Stomach (tissue), 4 donors: ENCODE measurements around the gene FGF8.
A peak's percentile ranks its signal among the peaks of the same experiment; 100 is the strongest.

Experiments
- CTCF ChIP-seq, 7 experiments: fragments of 450-650 bp in 4 of 7; fragments of 200-600 bp in 3 of 7; sonication (generic) in 3 of 7; IDR thresholded peaks; one replicate each; pipeline ENCODE4 v1.5.1; 2016 to 2019; ENCODE audit warnings: antibody characterized with exemption in 7 of 7, control low read depth in 2 of 7, mild to moderate bottlenecking in 1 of 7
- EP300 ChIP-seq: sonication (generic); formaldehyde crosslinking; IDR thresholded peaks from one replicate; pipeline ENCODE4 v1.6.1; 2017; ENCODE audit warnings: antibody characterized with exemption
- POLR2A ChIP-seq, 4 donors: fragments of 450-650 bp; IDR thresholded peaks; one replicate each; pipeline ENCODE4 v1.6.1; 2016; ENCODE audit warnings: antibody characterized with exemption in 4 of 4, control low read depth in 2 of 4, mild to moderate bottlenecking in 1 of 4, moderate library complexity in 1 of 4

DNA sequence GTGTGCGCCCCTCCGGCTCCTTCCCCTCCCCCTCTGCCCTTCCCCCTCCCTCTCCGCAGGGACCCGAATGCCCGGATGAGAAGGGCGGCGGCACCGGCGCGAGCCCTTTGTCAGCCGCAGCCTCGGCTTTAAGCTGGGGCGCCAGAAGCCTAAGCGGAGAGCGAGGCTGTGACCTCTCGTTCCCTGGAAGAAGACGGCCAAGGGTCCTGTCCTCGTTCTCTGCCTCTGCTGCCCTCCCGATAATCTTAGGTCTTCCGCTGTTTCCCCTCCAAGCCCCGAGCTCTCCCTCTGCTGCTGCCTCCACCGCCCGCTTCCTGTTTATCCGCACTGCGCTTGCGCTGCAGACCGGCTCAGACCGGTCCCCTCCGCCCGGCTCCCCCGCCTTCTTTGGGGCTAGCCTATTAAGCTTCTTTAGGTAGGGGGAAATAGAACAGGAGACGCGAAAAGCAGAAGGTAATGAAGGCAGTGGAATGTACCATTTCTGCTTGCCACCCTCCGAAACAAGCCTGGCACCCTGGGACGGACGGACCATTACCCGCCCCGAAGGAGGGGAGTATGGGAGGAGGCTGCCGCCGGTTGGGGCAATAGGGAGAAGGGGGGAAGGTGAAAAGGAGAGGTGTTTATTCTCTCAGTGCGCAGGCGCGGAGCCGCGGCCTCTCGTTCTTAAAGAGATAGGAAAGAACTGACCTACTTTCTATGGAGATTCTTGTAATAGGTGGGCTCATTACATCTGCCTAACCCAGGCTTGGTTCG is 42.4 kb upstream of the FGF8 start, which contains the start of gene OGA:
- no peak for TF ChIP-seq EP300
- TF ChIP-seq POLR2A (IDR thresholded peaks at IDR 0.05): peak in 2 of 4 donors; percentile 96
- no peak for TF ChIP-seq CTCF (IDR thresholded peaks at IDR 0.05)
